Upper lobe of left lung (tissue), 6 donors: ENCODE measurements around the gene DNAJC5G. TPM values are rescaled to one million over a fixed set of nuclear protein-coding genes. Genes with fewer than 3 reads are reported as not detected.
A peak's percentile ranks its signal among the peaks of the same experiment; 100 is the strongest.

ENCODE experiments used
- ATAC-seq, 2 donors: fragments of 200-7000 bp; cut with Tn5 transposase; one replicate each; pipeline ENCODE4 v1.9.1; 2022; ENCODE audit warnings: mild to moderate bottlenecking in 2 of 2, moderate library complexity in 2 of 2; ENCODE audit not compliant: low FRiP score in 2 of 2
- DNase-seq, 2 donors: peaks; one replicate each; pipeline ENCODE4 v3.0.0-alpha.2; 2019 to 2020
- H3K27ac ChIP-seq, 4 donors: fragments of 200-600 bp; sonication (generic); one replicate each; pipeline ENCODE4 v1.5.1; 2016 to 2019
- H3K27me3 ChIP-seq, 4 donors: fragments of 200-600 bp; sonication (generic); one replicate each; pipeline ENCODE4 v1.5.1; 2017 to 2019
- H3K36me3 ChIP-seq, 4 donors: fragments of 200-600 bp; sonication (generic); one replicate each; pipeline ENCODE4 v1.5.1; 2016 to 2019
- H3K4me1 ChIP-seq, 4 donors: fragments of 200-600 bp; sonication (generic); one replicate each; pipeline ENCODE4 v1.5.1; 2018 to 2019
- H3K4me3 ChIP-seq, 4 donors: fragments of 200-600 bp; sonication (generic); one replicate each; pipeline ENCODE4 v1.5.1; 2017 to 2019; ENCODE audit warnings: mild to moderate bottlenecking in 2 of 4, moderate library complexity in 1 of 4
- H3K9me3 ChIP-seq, 4 donors: fragments of 200-600 bp; sonication (generic); one replicate each; pipeline ENCODE4 v1.5.1; 2018 to 2019
- EP300 ChIP-seq, 4 donors: sonication (generic); formaldehyde crosslinking; IDR thresholded peaks; one replicate each; pipeline ENCODE4 v1.5.1; 2017; ENCODE audit warnings: antibody characterized with exemption in 4 of 4, control low read depth in 2 of 4
- POLR2A ChIP-seq, 4 donors: fragments of 450-650 bp; IDR thresholded peaks; one replicate each; pipeline ENCODE4 v1.5.1; 2016 to 2017; ENCODE audit warnings: antibody characterized with exemption in 4 of 4, mild to moderate bottlenecking in 2 of 4
- POLR2AphosphoS5 ChIP-seq, 2 donors: sonication (generic); formaldehyde crosslinking; IDR thresholded peaks; one replicate each; pipeline ENCODE4 v1.5.1; 2017; ENCODE audit warnings: antibody characterized with exemption in 2 of 2
- WGBS, 2 donors: methylation state at CpG; one replicate each; pipeline ENCODE4 v1.1.5; 2017 to 2018; 5-methylcytosine and 5-hydroxymethylcytosine counted together
- total RNA-seq, 6 donors: library from RNA; depleted of rRNA in 4 of 6; stranded (reverse); fragments of >200 nt in 4 of 6; gene quantifications; one replicate each; pipeline versions ENCODE4 v1.1.0 to v1.2.1, GENCODE V29; 2016 to 2021
- TF ChIP-seq, protein P1 (sequence below), 6 experiments: fragments of 450-650 bp in 4 of 6; fragments of 200-600 bp in 2 of 6; sonication (generic) in 2 of 6; IDR thresholded peaks; one replicate each; pipeline ENCODE4 v1.5.1; 2016 to 2019; ENCODE audit warnings: antibody characterized with exemption in 6 of 6
- donor health status: DM: no; HTN: no; CAD: no; lungs with moderate emphysema.
- donor health status: DM: no; HTN: yes; CAD: no; lungs with severe emphysema.

DNAJC5G gene, protein sequence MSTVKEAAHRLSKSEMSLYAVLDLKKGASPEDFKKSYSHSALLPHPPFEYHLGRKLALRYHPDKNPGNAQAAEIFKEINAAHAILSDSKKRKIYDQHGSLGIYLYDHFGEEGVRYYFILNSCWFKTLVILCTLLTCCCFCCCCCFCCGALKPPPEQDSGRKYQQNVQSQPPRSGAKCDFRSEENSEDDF
- not detected for total RNA-seq

DNA sequence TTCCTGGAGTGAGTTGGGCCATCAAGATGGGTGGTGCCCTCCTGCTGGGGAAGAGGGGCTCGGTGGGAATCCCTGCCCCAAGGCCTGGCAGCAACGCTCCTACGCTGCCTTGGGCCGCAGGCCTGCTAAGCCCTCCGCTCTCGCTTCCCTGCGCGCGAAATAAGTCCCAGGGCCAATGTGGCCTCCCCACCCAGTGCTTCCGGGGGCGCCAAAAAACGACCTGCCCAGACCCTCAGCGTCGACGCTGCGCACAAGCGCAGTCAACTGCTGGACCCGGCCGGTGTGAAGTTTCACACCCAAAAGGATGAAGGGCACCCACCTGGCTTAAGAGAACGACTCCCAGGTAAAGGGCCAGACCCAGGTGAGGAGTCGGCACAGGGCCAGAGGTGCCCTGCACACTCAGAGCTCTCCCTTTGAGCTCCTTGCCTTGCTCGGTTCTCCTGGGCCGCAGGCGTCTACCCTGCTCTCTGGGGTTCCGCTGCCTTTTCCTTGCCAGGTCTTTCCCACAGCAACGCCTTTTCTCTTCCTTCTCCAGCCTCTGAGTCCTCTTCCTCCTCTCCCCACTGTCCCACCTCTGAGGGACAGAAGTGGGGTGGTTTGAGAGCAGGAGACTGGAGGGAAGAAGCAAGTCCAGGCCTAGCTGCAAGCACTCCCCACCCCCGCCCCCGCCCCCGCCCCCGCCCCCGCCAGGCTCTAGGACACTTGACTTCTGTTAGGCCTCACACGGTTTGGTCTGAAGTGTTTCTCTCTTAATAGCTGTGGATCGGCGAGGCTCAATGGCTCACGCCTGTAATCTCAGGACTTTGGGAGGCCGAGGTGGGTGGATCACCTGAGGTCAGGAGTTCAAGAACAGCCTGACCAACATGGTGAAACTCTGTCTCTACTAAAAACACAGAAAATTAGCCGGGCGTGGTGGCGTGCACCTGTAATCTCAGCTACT, at the start of gene DNAJC5G:
DNAJC5G (plus strand) TSS at position 223 of the 940 bp plus-strand sequence. CDS start 1,296 bp downstream, outside the sequence.
- TF ChIP-seq POLR2AphosphoS5 (IDR thresholded peaks at IDR 0.05) (no peak), POLR2A (IDR thresholded peaks at IDR 0.05) (no peak), EP300 (IDR thresholded peaks at IDR 0.05) (no peak)
- TF ChIP-seq, protein P1, sequence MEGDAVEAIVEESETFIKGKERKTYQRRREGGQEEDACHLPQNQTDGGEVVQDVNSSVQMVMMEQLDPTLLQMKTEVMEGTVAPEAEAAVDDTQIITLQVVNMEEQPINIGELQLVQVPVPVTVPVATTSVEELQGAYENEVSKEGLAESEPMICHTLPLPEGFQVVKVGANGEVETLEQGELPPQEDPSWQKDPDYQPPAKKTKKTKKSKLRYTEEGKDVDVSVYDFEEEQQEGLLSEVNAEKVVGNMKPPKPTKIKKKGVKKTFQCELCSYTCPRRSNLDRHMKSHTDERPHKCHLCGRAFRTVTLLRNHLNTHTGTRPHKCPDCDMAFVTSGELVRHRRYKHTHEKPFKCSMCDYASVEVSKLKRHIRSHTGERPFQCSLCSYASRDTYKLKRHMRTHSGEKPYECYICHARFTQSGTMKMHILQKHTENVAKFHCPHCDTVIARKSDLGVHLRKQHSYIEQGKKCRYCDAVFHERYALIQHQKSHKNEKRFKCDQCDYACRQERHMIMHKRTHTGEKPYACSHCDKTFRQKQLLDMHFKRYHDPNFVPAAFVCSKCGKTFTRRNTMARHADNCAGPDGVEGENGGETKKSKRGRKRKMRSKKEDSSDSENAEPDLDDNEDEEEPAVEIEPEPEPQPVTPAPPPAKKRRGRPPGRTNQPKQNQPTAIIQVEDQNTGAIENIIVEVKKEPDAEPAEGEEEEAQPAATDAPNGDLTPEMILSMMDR (IDR thresholded peaks at IDR 0.05) = no peak
- no peaks in the 10 kb centered on the region for H3K9me3 ChIP-seq
- no peaks in the 10 kb centered on the region for H3K27me3 ChIP-seq
- no peak within 1 kb of the TSS for H3K4me3 ChIP-seq
- peak; percentile 55 to 66 for DNase-seq
- H3K27ac ChIP-seq = peak within 1 kb of the TSS in 1 of 4 donors; percentile 27
- 68 to 78% methylated on average over 38 to 39 of the region's 39 CpGs for WGBS, 2 donors
- ATAC-seq = peak in 1 of 2 donors; percentile 69
- no peaks in the 10 kb centered on the region for H3K36me3 ChIP-seq
- peaks cover 0 to 14% (median 2%) of the 10 kb centered on the region in 4 donors for H3K4me1 ChIP-seq

DNA sequence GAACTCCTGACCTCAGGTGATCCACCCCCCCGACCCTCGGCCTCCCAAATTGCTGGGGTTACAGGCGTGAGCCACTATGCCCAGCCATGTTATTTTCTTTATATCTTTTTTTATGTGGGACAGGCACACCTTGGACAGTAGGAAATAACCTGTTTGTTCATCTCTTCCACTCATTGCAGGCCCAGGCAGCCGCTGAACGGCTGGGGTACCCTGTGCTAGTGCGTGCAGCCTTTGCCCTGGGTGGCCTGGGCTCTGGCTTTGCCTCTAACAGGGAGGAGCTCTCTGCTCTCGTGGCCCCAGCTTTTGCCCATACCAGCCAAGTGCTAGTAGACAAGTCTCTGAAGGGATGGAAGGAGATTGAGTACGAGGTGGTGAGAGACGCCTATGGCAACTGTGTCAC, 49.7 kb upstream of the DNAJC5G start:
- no peak overlapping the region for H3K27ac ChIP-seq
- TF ChIP-seq EP300 (IDR thresholded peaks at IDR 0.05) (no peak), POLR2A (IDR thresholded peaks at IDR 0.05) (no peak), POLR2AphosphoS5 (IDR thresholded peaks at IDR 0.05) (no peak)
- TF ChIP-seq, protein P1 (IDR thresholded peaks at IDR 0.05) = no peak
- no peaks in the 10 kb centered on the region for H3K27me3 ChIP-seq
- H3K4me3 ChIP-seq = no peak overlapping the region
- H3K9me3 ChIP-seq = no peaks in the 10 kb centered on the region
- DNase-seq = no peak
- H3K4me1 ChIP-seq = no peaks in the 10 kb centered on the region
- no peak for ATAC-seq
- WGBS, 2 donors = 92 to 94% methylated on average over 9 of the region's 9 CpGs
- peaks cover 9 to 93% (median 69%) of the 10 kb centered on the region in 4 donors for H3K36me3 ChIP-seq

DNA sequence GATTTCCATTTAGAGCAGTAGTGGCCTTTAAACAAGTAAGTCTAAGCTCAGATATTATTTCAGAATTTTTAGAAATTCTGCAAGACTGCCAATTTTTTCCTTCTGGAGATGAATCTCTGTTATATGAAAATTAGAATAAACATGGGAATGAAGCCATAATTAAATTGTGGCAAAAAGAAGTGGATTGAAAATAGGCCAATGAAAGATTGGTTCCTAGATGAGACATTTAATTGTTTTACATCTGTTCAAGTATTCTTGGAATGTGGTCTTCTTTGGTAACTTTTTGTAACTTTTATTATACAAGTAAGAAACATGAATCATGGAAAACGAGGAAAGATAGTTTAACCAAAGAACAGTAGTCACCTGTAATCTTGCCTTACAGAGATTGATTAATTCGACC, 47.7 kb upstream of the DNAJC5G start:
- no peaks in the 10 kb centered on the region for H3K4me1 ChIP-seq
- 91 to 92% methylated on average over 2 of the region's 2 CpGs for WGBS, 2 donors
- ATAC-seq = no peak
- H3K27me3 ChIP-seq = no peaks in the 10 kb centered on the region
- H3K36me3 ChIP-seq = peaks cover 16 to 98% (median 78%) of the 10 kb centered on the region in 4 donors
- no peak overlapping the region for H3K27ac ChIP-seq
- H3K9me3 ChIP-seq = no peaks in the 10 kb centered on the region
- no peak for DNase-seq
- no peak for TF ChIP-seq POLR2A (IDR thresholded peaks at IDR 0.05)
- TF ChIP-seq, protein P1 (IDR thresholded peaks at IDR 0.05) = no peak
- no peak for TF ChIP-seq POLR2AphosphoS5 (IDR thresholded peaks at IDR 0.05)
- TF ChIP-seq EP300 (IDR thresholded peaks at IDR 0.05) = no peak
- H3K4me3 ChIP-seq = no peak overlapping the region

DNA sequence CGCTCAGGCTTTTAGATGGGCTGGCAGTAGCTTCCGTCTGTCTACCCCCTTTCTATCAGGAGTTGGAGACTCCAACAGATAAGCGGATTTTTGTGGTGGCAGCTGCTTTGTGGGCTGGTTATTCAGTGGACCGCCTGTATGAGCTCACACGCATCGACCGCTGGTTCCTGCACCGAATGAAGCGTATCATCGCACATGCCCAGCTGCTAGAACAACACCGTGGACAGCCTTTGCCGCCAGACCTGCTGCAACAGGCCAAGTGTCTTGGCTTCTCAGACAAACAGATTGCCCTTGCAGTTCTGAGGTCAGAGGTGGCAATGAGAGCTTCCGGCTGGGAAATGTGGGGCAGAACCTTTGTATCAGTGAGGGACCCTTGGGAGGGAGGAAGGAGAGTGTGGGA, 43.3 kb upstream of the DNAJC5G start:
- Histone ChIP-seq H3K27ac (no peak overlapping the region), H3K4me3 (no peak overlapping the region), H3K9me3 (no peaks in the 10 kb centered on the region), H3K36me3 (peaks cover 36 to 98% (median 82%) of the 10 kb centered on the region in 4 donors), H3K27me3 (no peaks in the 10 kb centered on the region), H3K4me1 (no peaks in the 10 kb centered on the region)
- TF ChIP-seq EP300 (IDR thresholded peaks at IDR 0.05) (no peak), POLR2A (IDR thresholded peaks at IDR 0.05) (no peak), POLR2AphosphoS5 (IDR thresholded peaks at IDR 0.05) (no peak)
- TF ChIP-seq, protein P1 (IDR thresholded peaks at IDR 0.05) = no peak
- WGBS, 2 donors = 96% methylated on average over 13 of the region's 13 CpGs
- DNase-seq (no peak), ATAC-seq (no peak)
